Dermis blood vessel endothelial cell (primary cell): Measurements from ENCODE around the gene POLR1H. TPM values are rescaled to one million over a fixed set of nuclear protein-coding genes. Genes with fewer than 3 reads are reported as not detected.

ENCODE experiments used
- DNase-seq: peaks from one replicate; pipeline ENCODE4 v3.0.0; 2010
- total RNA-seq: library from RNA; depleted of rRNA; stranded (reverse); fragments of >200 nt; gene quantifications from 2 replicates; pipeline ENCODE4 v1.2.3, GENCODE V29; 2014

POLR1H gene
- total RNA-seq, 1 donor from 2014 or later: 39.1 TPM

- no peak for DNase-seq
Observed at GRCh38 chr6:30062471-30063178, 1.6 kb downstream of the POLR1H start.

GRCh38 chr6:30063315-30063714, 2.2 kb downstream of the POLR1H start:
- no peak for DNase-seq

- peak; percentile 16 for DNase-seq
Observed at GRCh38 chr6:30066082-30066481, 5.0 kb downstream of the POLR1H start.

GRCh38 chr6:30066577-30067459, 5.8 kb downstream of the POLR1H start, which contains the start of gene PPP1R11:
TSS of gene PPP1R11 (plus strand) at chr6:30067198. CDS start at chr6:30067411, 213 bp downstream.
- DNase-seq: peak; percentile 99

- DNase-seq: no peak
Observed at GRCh38 chr6:30067460-30068139, 6.5 kb downstream of the POLR1H start.

GRCh38 chr6:30071081-30071818, 10.2 kb downstream of the POLR1H start:
- DNase-seq: peak; percentile 44

GRCh38 chr6:30071858-30072257, 10.8 kb downstream of the POLR1H start:
- DNase-seq: no peak

- no peak for DNase-seq
Observed at GRCh38 chr6:30073489-30074235, 12.6 kb downstream of the POLR1H start.

GRCh38 chr6:30074331-30075093, 13.4 kb downstream of the POLR1H start:
- no peak for DNase-seq

- no peak for DNase-seq
Observed at GRCh38 chr6:30075094-30075789, 14.2 kb downstream of the POLR1H start, which contains the start of gene RNF39. TSS of gene RNF39 (minus strand) at chr6:30075769. CDS start at chr6:30075585, 184 bp downstream.

- DNase-seq: no peak
Observed at GRCh38 chr6:30075790-30076732, 15.0 kb downstream of the POLR1H start.

GRCh38 chr6:30077218-30077617, 16.2 kb downstream of the POLR1H start:
- no peak for DNase-seq

GRCh38 chr6:30087876-30088275, 26.8 kb downstream of the POLR1H start:
- no peak for DNase-seq

- peak; percentile 39 for DNase-seq
Observed at GRCh38 chr6:30091577-30092381, 30.7 kb downstream of the POLR1H start.

GRCh38 chr6:30092852-30093543, 31.9 kb downstream of the POLR1H start:
- DNase-seq: no peak

GRCh38 chr6:30093951-30094661, 33.0 kb downstream of the POLR1H start:
- DNase-seq: no peak

- no peak for DNase-seq
Observed at GRCh38 chr6:30096829-30097228, 35.8 kb downstream of the POLR1H start.
